DOHH2 (cell line): ENCODE measurements around the gene DNAH2.

Source experiments
- CTCF ChIP-seq: fragments of 200-600 bp; sonication (generic); IDR thresholded peaks from one replicate; pipeline ENCODE4 v1.5.1; 2014; ENCODE audit warnings: antibody characterized with exemption, mild to moderate bottlenecking, low read depth, low read length; ENCODE audit not compliant: poor library complexity, severe bottlenecking
- EZH2phosphoT487 ChIP-seq: fragments of 200-600 bp; sonication (generic); IDR thresholded peaks from 2 replicates; pipeline ENCODE4 v1.6.1; 2017; ENCODE audit warnings: borderline replicate concordance, mild to moderate bottlenecking, antibody characterized with exemption, low read length, moderate library complexity, mixed read lengths

GRCh38 chr17:7844292-7845154, 127.0 kb downstream of the DNAH2 start:
- no peak for TF ChIP-seq CTCF
- TF ChIP-seq EZH2phosphoT487: no peak
